ENCODE results near the gene G6PC2. TPM values are rescaled to one million over a fixed set of nuclear protein-coding genes. Genes with fewer than 3 reads are reported as not detected.
"Not testable (repeated sequence)": the region's sequence is repeated elsewhere in the genome, so short reads cannot be mapped to it uniquely, and the experiment has no call there.

The G6PC2 gene
- total RNA-seq, 1 donor from 2014 or later = not detected

DNA sequence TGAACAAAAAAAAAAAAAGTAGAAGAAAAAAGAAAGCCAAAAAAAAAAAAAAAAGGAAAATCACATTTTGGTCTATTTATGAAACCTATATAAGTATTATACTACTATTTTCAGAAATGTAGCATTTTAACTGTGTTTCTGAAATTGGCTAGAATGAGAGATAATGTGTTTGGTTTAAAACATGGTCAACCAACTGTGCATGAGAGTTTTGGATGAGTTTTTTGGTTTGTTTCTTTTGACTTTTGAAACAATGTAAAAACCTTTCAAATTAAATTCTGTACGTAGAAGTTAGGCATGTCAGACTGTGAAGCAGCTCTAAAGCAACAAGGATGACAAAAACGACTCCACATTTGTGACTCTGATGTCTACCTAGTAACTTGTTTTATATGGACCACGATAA, 45.5 kb upstream of the G6PC2 start:
- DNase-seq (ENCODE audit: low spot score) = no peak
- TF ChIP-seq, protein P1, sequence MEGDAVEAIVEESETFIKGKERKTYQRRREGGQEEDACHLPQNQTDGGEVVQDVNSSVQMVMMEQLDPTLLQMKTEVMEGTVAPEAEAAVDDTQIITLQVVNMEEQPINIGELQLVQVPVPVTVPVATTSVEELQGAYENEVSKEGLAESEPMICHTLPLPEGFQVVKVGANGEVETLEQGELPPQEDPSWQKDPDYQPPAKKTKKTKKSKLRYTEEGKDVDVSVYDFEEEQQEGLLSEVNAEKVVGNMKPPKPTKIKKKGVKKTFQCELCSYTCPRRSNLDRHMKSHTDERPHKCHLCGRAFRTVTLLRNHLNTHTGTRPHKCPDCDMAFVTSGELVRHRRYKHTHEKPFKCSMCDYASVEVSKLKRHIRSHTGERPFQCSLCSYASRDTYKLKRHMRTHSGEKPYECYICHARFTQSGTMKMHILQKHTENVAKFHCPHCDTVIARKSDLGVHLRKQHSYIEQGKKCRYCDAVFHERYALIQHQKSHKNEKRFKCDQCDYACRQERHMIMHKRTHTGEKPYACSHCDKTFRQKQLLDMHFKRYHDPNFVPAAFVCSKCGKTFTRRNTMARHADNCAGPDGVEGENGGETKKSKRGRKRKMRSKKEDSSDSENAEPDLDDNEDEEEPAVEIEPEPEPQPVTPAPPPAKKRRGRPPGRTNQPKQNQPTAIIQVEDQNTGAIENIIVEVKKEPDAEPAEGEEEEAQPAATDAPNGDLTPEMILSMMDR (IDR thresholded peaks at IDR 0.05; ENCODE audit: unreplicated experiment) = no peak

DNA sequence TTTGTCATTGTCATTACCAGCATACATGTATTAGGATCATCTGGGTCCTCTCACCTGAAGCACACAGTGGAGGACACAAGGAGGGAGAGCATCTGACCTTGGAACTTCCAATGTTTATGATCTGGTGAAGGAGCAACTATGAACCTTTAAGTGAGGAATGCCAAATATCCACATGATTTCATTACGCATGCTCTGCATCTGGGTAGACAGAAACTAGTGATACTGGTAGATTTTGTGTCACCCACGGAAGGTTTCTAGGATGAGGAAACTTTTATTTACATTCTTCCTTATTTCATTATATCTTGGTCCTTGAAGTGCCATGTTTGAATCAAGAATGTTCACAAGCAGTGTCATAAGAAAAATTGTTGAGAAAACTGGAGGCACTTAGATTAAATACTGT, 42.9 kb upstream of the G6PC2 start:
- Mint-ChIP-seq H3K4me3 (ENCODE audit: unreplicated experiment) (no peak overlapping the region), H3K9me3 (ENCODE audit: unreplicated experiment) (no peaks in the 10 kb centered on the region), H3K36me3 (ENCODE audit: low read depth, unreplicated experiment) (no peaks in the 10 kb centered on the region), H3K27me3 (ENCODE audit: unreplicated experiment) (no peaks in the 10 kb centered on the region), H3K4me1 (ENCODE audit: unreplicated experiment) (peaks cover 4% of the 10 kb centered on the region), H3K27ac (ENCODE audit: unreplicated experiment) (no peak overlapping the region)
- TF ChIP-seq, protein P1 (IDR thresholded peaks at IDR 0.05; ENCODE audit: unreplicated experiment) = no peak
- no peak for DNase-seq (ENCODE audit: low spot score)

More for the DNA sequence above, 45.5 kb upstream of the G6PC2 start:
- H3K36me3 Mint-ChIP-seq (ENCODE audit: low read depth, unreplicated experiment) = no peaks in the 10 kb centered on the region
- H3K4me3 Mint-ChIP-seq (ENCODE audit: unreplicated experiment) = no peak overlapping the region
- no peaks in the 10 kb centered on the region for H3K27me3 Mint-ChIP-seq (ENCODE audit: unreplicated experiment)
- no peaks in the 10 kb centered on the region for H3K9me3 Mint-ChIP-seq (ENCODE audit: unreplicated experiment)
- H3K27ac Mint-ChIP-seq (ENCODE audit: unreplicated experiment) = no peak overlapping the region
- peaks cover 4% of the 10 kb centered on the region for H3K4me1 Mint-ChIP-seq (ENCODE audit: unreplicated experiment)

DNA sequence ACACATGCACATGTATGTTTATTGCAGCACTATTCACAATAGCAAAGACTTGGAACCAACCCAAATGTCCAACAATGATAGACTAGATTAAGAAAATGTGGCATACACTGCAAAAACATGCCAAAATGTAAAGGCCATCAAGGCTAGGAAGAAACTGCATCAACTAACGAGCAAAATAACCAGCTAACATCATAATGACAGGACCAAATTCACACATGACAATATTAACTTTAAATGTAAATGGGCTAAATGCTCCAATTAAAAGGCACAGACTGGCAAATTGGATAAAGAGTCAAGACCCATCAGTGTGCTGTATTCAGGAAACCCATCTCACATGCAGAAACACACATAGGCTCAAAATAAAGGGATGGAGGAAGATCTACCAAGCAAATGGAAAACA, 33.9 kb upstream of the G6PC2 start:
- not testable (repeated sequence) for DNase-seq (ENCODE audit: low spot score); H3K27ac Mint-ChIP-seq (ENCODE audit: unreplicated experiment); H3K9me3 Mint-ChIP-seq (ENCODE audit: unreplicated experiment); H3K36me3 Mint-ChIP-seq (ENCODE audit: low read depth, unreplicated experiment); H3K27me3 Mint-ChIP-seq (ENCODE audit: unreplicated experiment); H3K4me1 Mint-ChIP-seq (ENCODE audit: unreplicated experiment); H3K4me3 Mint-ChIP-seq (ENCODE audit: unreplicated experiment)

DNA sequence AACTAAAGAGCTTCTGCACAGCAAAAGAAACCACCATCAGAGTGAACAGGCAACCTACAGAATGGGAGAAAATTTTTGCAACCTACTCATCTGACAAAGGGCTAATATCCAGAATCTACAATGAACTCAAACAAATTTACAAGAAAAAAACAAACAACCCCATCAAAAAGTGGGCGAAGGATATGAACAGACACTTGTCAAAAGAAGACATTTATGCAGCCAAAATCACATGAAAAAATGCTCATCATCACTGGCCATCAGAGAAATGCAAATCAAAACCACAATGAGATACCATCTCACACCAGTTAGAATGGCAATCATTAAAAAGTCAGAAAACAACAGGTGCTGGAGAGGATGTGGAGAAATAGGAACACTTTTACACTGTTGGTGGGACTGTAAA, 30.7 kb upstream of the G6PC2 start:
- DNase-seq (ENCODE audit: low spot score); H3K27ac Mint-ChIP-seq (ENCODE audit: unreplicated experiment); H3K36me3 Mint-ChIP-seq (ENCODE audit: low read depth, unreplicated experiment); H3K9me3 Mint-ChIP-seq (ENCODE audit: unreplicated experiment); H3K4me3 Mint-ChIP-seq (ENCODE audit: unreplicated experiment); H3K27me3 Mint-ChIP-seq (ENCODE audit: unreplicated experiment); H3K4me1 Mint-ChIP-seq (ENCODE audit: unreplicated experiment): not testable (repeated sequence)

DNA sequence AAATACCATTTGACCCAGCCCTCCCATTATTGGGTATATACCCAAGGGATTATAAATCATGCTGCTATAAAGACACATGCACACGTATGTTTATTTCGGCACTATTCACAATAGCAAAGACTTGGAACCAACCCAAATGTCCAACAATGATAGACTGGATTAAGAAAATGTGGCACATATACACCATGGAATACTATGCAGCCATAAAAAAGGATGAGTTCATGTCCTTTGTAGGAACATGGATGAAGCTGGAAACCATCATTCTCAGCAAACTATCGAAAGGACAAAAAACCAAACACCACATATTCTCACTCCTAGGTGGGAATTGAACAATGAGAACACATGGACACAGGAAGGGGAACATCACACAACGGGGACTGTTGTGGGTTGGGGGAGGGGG, 30.3 kb upstream of the G6PC2 start:
- not testable (repeated sequence) for H3K4me3 Mint-ChIP-seq (ENCODE audit: unreplicated experiment); DNase-seq (ENCODE audit: low spot score); H3K4me1 Mint-ChIP-seq (ENCODE audit: unreplicated experiment); H3K9me3 Mint-ChIP-seq (ENCODE audit: unreplicated experiment); H3K27ac Mint-ChIP-seq (ENCODE audit: unreplicated experiment); H3K27me3 Mint-ChIP-seq (ENCODE audit: unreplicated experiment); H3K36me3 Mint-ChIP-seq (ENCODE audit: low read depth, unreplicated experiment)

DNA sequence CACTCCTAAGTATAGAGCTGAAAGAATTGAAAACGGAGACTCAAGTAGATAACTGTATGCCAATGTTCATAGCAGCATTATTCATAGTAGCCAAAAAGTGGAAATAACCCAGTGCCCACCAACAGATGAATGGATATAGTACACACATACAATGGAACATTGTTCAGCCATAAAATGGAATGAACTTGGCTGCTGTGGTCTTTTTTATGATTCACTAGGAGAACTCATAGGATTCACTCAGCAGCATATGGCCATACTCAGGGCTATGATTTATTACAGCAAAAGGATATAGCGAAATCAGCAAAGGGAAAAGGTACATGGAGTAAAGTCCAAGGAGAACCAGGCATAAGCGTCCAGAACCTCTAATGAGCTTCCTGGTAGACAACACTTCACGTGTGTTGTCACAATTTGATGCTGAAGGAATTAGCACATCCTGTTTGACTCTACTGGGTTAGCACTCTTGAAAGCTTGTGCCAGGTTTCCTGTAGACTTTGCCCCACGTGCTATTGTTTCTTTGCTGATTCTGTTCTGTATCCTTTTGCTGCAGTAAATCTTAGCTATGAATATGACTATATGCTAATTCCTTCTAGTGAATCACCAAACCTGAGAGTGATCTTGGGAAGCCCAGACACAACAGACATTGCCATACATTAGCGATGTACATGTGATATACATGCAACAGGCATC, 26.6 kb upstream of the G6PC2 start:
- TF ChIP-seq, protein P1 (IDR thresholded peaks at IDR 0.05; ENCODE audit: unreplicated experiment) = no peak
- H3K4me1 Mint-ChIP-seq (ENCODE audit: unreplicated experiment) = no peaks in the 10 kb centered on the region

DNA sequence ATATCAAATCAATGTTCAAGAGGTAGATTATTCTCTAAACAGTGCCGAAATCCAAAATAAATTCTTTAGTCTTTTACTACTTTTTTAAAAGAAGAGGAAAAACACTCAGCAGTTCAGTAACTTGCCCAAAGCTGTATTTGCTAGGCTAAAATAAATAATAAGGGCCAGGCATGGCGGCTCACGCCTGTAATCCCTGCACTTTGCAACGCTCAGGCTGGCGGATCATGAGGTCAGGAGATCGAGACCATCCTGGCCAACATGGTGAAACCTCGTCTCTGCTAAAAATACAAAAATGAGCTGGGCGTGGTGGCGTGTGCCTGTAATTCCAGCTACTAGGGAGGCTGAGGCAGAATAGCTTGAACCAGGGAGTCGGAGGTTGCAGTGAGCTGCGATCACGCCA, 18.9 kb upstream of the G6PC2 start:
- H3K27ac Mint-ChIP-seq (ENCODE audit: unreplicated experiment); H3K9me3 Mint-ChIP-seq (ENCODE audit: unreplicated experiment); H3K27me3 Mint-ChIP-seq (ENCODE audit: unreplicated experiment); DNase-seq (ENCODE audit: low spot score); H3K36me3 Mint-ChIP-seq (ENCODE audit: low read depth, unreplicated experiment); H3K4me1 Mint-ChIP-seq (ENCODE audit: unreplicated experiment); H3K4me3 Mint-ChIP-seq (ENCODE audit: unreplicated experiment): not testable (repeated sequence)

More for the DNA sequence above, 26.6 kb upstream of the G6PC2 start:
- Mint-ChIP-seq H3K9me3 (ENCODE audit: unreplicated experiment) (no peaks in the 10 kb centered on the region), H3K4me3 (ENCODE audit: unreplicated experiment) (no peak overlapping the region), H3K27me3 (ENCODE audit: unreplicated experiment) (no peaks in the 10 kb centered on the region), H3K36me3 (ENCODE audit: low read depth, unreplicated experiment) (no peaks in the 10 kb centered on the region), H3K27ac (ENCODE audit: unreplicated experiment) (no peak overlapping the region)
- DNase-seq (ENCODE audit: low spot score) = no peak

All from endothelial cell (in vitro differentiated cells).